ENCODE results near the gene PSMD5.

Gene PSMD5

GRCh38 chr9:120767451-120767850, 75.3 kb downstream of the PSMD5 start:
- H3K4me1 ChIP-seq (ENCODE audit: insufficient read depth, poor library complexity, severe bottlenecking) = peaks cover 13% of the 10 kb centered on the region
- TF ChIP-seq, protein P1, sequence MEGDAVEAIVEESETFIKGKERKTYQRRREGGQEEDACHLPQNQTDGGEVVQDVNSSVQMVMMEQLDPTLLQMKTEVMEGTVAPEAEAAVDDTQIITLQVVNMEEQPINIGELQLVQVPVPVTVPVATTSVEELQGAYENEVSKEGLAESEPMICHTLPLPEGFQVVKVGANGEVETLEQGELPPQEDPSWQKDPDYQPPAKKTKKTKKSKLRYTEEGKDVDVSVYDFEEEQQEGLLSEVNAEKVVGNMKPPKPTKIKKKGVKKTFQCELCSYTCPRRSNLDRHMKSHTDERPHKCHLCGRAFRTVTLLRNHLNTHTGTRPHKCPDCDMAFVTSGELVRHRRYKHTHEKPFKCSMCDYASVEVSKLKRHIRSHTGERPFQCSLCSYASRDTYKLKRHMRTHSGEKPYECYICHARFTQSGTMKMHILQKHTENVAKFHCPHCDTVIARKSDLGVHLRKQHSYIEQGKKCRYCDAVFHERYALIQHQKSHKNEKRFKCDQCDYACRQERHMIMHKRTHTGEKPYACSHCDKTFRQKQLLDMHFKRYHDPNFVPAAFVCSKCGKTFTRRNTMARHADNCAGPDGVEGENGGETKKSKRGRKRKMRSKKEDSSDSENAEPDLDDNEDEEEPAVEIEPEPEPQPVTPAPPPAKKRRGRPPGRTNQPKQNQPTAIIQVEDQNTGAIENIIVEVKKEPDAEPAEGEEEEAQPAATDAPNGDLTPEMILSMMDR (IDR thresholded peaks at IDR 0.05; ENCODE audit: poor library complexity, severe bottlenecking) = no peak
- peaks cover 84% of the 10 kb centered on the region for H3K36me3 ChIP-seq (ENCODE audit: low read depth)
- no peak overlapping the region for H3K4me3 ChIP-seq (ENCODE audit: severe bottlenecking)
- no peaks in the 10 kb centered on the region for H3K9me3 ChIP-seq (ENCODE audit: severe bottlenecking)
- peak overlapping the region; percentile 29 for H3K27ac ChIP-seq (ENCODE audit: poor library complexity, severe bottlenecking)
- ATAC-seq (ENCODE audit: low read depth) (peak; percentile 78), DNase-seq (ENCODE audit: low spot score) (no peak)
- no peaks in the 10 kb centered on the region for H3K27me3 ChIP-seq (ENCODE audit: insufficient read depth, poor library complexity, severe bottlenecking)

All from RWPE2 (cell line).